Natural killer cell (primary cell): Measurements from ENCODE around the gene SMIM44. TPM values are rescaled to one million over a fixed set of nuclear protein-coding genes. Genes with fewer than 3 reads are reported as not detected.

Experiments used
- ATAC-seq, 3 donors: fragments of 150-1000 bp in 2 of 3; fragments of 200-7000 bp in 1 of 3; cut with Tn5 transposase; 1 replicate in 1 of 3; 2 replicates in 2 of 3; pipeline ENCODE4 v1.10.0; 2021; ENCODE audit warnings: mild to moderate bottlenecking in 2 of 3, moderate library complexity in 2 of 3
- DNase-seq, 2 donors: peaks; one replicate each; pipeline versions ENCODE4 v3.0.0 to v3.0.0-alpha.2; 2013 to 2021; ENCODE audit warnings: mixed read lengths in 1 of 2
- H3K27ac ChIP-seq: one replicate; pipeline ENCODE4 v1.5.1; 2013; ENCODE audit warnings: mild to moderate bottlenecking, low read length
- H3K27me3 ChIP-seq: one replicate; pipeline ENCODE4 v1.6.1; 2013; ENCODE audit warnings: low read length; ENCODE audit not compliant: control insufficient read depth, insufficient read depth
- H3K36me3 ChIP-seq: one replicate; pipeline ENCODE4 v1.6.1; 2013; ENCODE audit warnings: low read length; ENCODE audit not compliant: control insufficient read depth, insufficient read depth
- H3K4me1 ChIP-seq: one replicate; pipeline ENCODE4 v1.6.1; 2013; ENCODE audit warnings: low read length; ENCODE audit not compliant: control insufficient read depth, insufficient read depth
- H3K4me3 ChIP-seq: one replicate; pipeline ENCODE4 v1.5.1; 2013; ENCODE audit warnings: low read length
- H3K9me3 ChIP-seq: one replicate; pipeline ENCODE4 v1.6.1; 2013; ENCODE audit warnings: low read length; ENCODE audit not compliant: control insufficient read depth, insufficient read depth
- H3K27ac Mint-ChIP-seq, 2 donors: one replicate each; pipeline ENCODE4 v1.8.0; 2022; ENCODE audit warnings: mild to moderate bottlenecking in 2 of 2, mixed read lengths in 2 of 2, moderate library complexity in 1 of 2
- H3K27me3 Mint-ChIP-seq, 2 donors: one replicate each; pipeline ENCODE4 v1.8.0; 2022; ENCODE audit warnings: low read depth in 2 of 2, mixed read lengths in 2 of 2
- H3K36me3 Mint-ChIP-seq: one replicate; pipeline ENCODE4 v1.8.0; 2022; ENCODE audit warnings: mixed read lengths
- H3K4me1 Mint-ChIP-seq, 2 donors: one replicate each; pipeline ENCODE4 v1.8.0; 2022; ENCODE audit warnings: mixed read lengths in 2 of 2
- H3K4me3 Mint-ChIP-seq: one replicate; pipeline ENCODE4 v1.8.0; 2022; ENCODE audit warnings: mild to moderate bottlenecking, moderate library complexity, mixed read lengths
- H3K9me3 Mint-ChIP-seq, 2 donors: one replicate each; pipeline ENCODE4 v1.8.0; 2022; ENCODE audit warnings: mixed read lengths in 2 of 2
- WGBS: methylation state at CpG from one replicate; pipeline ENCODE4 v1.1.7; 2013; ENCODE audit warnings: missing lambda C conversion rate; ENCODE audit not compliant: insufficient coverage; 5-methylcytosine and 5-hydroxymethylcytosine counted together
- intact Hi-C: fragments of 100-400 bp; cut with micrococcal nuclease; formaldehyde crosslinking; loops from one replicate; pipeline ENCODE4 v1.14.2; 2022
- total RNA-seq, 4 donors: library from RNA; stranded (reverse); fragments of 120-200 nt in 1 of 4; gene quantifications; one replicate each; pipeline versions ENCODE4 v1.2.3 to v1.2.4, GENCODE V29; 2013 to 2022
- TF ChIP-seq, protein P1 (sequence below): fragments of 200-600 bp; IDR thresholded peaks from one replicate; pipeline ENCODE4 v1.8.0; 2022; ENCODE audit warnings: antibody characterized with exemption

SMIM44 gene
- total RNA-seq, 3 donors from 2014 or later (not counting 1 experiment from before 2014, with no cell fraction given), result not detected

DNA sequence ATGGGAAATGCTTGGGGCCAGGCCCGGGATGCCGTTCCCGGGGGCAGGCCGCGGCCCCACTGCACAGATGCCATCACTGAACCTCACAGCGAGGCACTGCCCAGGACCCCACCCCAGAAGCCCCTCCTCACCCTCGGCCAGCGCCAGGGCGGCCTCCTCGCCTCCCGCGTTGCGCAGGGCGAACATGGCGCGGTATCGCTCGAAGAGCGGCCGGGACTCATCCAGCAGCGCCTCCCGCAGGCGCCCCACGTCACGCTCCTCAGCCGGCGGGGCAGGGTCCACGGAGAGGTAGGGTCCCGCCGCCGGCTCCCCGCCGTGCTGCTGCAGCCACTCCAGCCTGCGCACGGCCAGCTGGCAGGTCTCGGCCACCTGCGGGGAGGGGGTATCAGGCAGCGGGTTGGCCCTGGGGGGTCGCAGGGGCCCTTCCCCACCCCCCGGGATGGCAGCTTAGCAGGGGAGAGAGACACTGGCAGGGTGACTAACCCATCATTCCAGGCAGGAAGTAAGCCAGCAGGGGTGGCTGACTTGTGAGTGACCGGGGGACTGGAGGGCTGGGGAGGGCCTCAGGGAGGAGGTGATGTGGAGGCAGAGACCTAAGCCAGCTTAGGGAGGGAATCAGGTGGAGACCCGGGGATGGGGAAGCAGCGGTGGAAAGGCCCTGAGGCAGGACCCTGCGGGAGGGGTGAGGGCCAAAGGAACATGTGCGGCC, 9.0 kb upstream of the SMIM44 start:
- H3K9me3 ChIP-seq, result no peaks in the 10 kb centered on the region
- H3K27ac ChIP-seq, result no peak overlapping the region
- Mint-ChIP-seq H3K4me1 (no peaks in the 10 kb centered on the region), H3K27ac (no peak overlapping the region), H3K27me3 (no peaks in the 10 kb centered on the region), H3K36me3 (no peaks in the 10 kb centered on the region), H3K4me3 (no peak overlapping the region), H3K9me3 (no peaks in the 10 kb centered on the region)
- no peaks in the 10 kb centered on the region for H3K4me1 ChIP-seq
- no peak for ATAC-seq
- TF ChIP-seq, protein P1, sequence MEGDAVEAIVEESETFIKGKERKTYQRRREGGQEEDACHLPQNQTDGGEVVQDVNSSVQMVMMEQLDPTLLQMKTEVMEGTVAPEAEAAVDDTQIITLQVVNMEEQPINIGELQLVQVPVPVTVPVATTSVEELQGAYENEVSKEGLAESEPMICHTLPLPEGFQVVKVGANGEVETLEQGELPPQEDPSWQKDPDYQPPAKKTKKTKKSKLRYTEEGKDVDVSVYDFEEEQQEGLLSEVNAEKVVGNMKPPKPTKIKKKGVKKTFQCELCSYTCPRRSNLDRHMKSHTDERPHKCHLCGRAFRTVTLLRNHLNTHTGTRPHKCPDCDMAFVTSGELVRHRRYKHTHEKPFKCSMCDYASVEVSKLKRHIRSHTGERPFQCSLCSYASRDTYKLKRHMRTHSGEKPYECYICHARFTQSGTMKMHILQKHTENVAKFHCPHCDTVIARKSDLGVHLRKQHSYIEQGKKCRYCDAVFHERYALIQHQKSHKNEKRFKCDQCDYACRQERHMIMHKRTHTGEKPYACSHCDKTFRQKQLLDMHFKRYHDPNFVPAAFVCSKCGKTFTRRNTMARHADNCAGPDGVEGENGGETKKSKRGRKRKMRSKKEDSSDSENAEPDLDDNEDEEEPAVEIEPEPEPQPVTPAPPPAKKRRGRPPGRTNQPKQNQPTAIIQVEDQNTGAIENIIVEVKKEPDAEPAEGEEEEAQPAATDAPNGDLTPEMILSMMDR, result no peak
- H3K27me3 ChIP-seq, result no peaks in the 10 kb centered on the region
- intact Hi-C loops, result no loop called here
- 97% methylated on average over 45 of the region's 45 CpGs for whole genome bisulfite sequencing
- H3K4me3 ChIP-seq, result no peak overlapping the region
- no peak for DNase-seq
- peaks cover 19% of the 10 kb centered on the region for H3K36me3 ChIP-seq

DNA sequence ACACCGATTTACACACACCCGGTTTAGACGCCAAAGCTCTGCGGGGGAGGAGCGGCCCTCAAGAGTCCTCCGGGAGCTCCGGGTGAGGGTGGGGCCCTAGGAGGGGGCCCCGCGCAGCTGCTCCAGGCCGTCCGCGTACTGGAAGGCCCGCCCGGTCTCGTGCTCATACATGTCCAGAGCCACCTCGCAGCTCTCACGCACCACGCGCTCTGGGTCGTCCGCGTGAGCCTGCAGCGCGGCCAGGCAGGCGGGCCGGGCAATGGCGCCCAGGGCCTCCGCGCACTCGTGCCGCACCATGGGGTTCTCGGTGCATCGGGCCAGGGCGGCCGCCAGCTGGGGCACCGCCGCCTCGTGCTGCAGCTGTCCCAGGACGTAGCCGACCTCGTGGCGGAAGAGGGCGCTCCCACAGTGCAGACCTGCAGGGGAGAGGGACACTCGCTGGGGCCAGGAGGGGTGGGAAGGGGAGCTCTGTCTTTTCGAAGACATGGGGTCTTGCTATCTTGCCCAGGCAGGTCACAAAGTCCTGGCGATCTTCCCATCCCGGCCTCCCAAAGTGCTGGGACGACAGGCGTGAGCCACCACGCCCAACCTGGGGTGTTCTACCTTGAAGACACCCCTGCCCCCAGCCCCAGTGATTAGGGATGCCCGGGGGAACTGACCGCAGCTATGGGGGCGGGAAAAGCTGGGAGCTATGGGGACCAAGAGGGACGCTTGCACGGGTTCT, 8.3 kb upstream of the SMIM44 start:
- Mint-ChIP-seq H3K4me3 (no peak overlapping the region), H3K36me3 (no peaks in the 10 kb centered on the region), H3K4me1 (no peaks in the 10 kb centered on the region), H3K27me3 (no peaks in the 10 kb centered on the region), H3K27ac (no peak overlapping the region), H3K9me3 (no peaks in the 10 kb centered on the region)
- 98% methylated on average over 55 of the region's 55 CpGs for WGBS
- intact Hi-C loops, result no loop called here
- Histone ChIP-seq H3K4me3 (no peak overlapping the region), H3K4me1 (no peaks in the 10 kb centered on the region), H3K9me3 (no peaks in the 10 kb centered on the region), H3K27ac (no peak overlapping the region), H3K36me3 (peaks cover 19% of the 10 kb centered on the region), H3K27me3 (no peaks in the 10 kb centered on the region)
- DNase-seq, result no peak
- no peak for ATAC-seq
- TF ChIP-seq, protein P1, result no peak

DNA sequence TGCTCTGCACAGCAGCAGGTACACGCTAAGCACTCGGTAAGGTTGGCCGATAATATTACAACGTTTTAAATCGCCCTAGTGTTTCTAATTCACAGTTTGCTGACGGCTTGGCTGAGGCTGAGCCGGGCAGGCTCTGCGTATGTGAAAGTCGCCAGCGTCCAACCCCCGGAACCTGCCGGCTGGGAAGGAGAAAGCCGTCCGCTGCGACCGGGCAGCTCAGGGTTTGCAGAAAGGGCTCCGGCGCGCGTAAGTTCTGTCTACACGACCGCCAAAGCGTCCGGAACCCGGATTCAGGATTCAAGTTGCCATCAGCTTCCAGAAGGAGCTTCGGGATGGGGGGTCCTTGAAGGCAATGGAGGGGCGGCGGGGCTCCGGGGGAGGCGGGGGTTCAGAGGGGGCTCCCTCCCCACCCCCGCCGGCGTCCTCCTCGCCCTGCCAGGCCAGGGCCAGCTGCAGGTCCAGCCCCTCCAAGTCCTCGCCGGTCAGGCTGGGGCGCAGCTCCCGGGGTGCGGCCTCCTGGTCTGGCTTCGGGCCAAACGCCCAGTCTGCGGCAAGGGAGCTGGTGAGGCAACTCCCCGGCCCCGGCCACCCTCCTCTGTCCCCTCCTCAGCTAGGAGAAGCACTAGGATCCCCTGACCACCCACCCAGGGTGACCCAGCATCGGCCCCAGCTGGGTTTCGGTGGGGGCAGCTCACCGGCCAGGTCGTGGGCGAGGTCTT, 575 bp downstream of the SMIM44 start:
- Histone ChIP-seq H3K4me1 (peaks cover 25% of the 10 kb centered on the region), H3K27me3 (no peaks in the 10 kb centered on the region), H3K4me3 (no peak overlapping the region), H3K9me3 (no peaks in the 10 kb centered on the region), H3K27ac (no peak overlapping the region), H3K36me3 (no peaks in the 10 kb centered on the region)
- 93% methylated on average over 49 of the region's 49 CpGs for WGBS
- Mint-ChIP-seq H3K4me1 (peaks cover 13 to 29% of the 10 kb centered on the region in 2 donors), H3K9me3 (no peaks in the 10 kb centered on the region), H3K27ac (no peak overlapping the region), H3K4me3 (no peak overlapping the region), H3K27me3 (no peaks in the 10 kb centered on the region), H3K36me3 (no peaks in the 10 kb centered on the region)
- TF ChIP-seq, protein P1, result no peak
- intact Hi-C loops, result no loop called here
- ATAC-seq (no peak), DNase-seq (no peak)
